SU-DHL-6 (cell line): Measurements from ENCODE around the gene SLC27A4.

ENCODE experiments used
- CTCF ChIP-seq: fragments of 200-600 bp; sonication (generic); IDR thresholded peaks from one replicate; pipeline ENCODE4 v1.5.1; 2017; ENCODE audit warnings: antibody characterized with exemption, mild to moderate bottlenecking, low read length, moderate library complexity; ENCODE audit not compliant: insufficient read depth, poor library complexity, severe bottlenecking
- EZH2phosphoT487 ChIP-seq: fragments of 200-600 bp; sonication (generic), shearing (Covaris generic); conservative IDR thresholded peaks from 2 replicates; pipeline ENCODE4 v1.6.1; 2018; ENCODE audit warnings: mild to moderate bottlenecking, antibody characterized with exemption, low read length, moderate library complexity, mixed read lengths

DNA sequence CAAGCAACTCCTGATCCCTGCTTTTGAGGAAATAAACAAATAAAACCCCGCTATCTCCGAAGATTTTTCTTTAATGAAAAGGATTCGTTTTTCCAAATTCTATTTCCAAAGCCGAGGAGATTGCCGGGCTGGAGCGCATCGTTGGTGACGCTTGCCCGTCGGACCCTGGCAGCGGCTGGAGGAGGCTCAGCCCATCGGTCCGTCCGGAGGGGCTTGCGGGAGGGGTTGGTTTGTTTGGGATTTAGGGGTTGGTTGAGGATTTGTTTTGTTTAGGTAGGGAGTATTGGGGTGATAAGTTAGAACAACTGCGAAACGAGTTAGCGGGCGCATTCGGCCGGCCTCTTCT is 51.6 kb downstream of the SLC27A4 start:
- TF ChIP-seq CTCF (no peak), EZH2phosphoT487 (no peak)
